Uterus (tissue), 4 donors: Measurements from ENCODE around the gene PES1. TPM values are rescaled to one million over a fixed set of nuclear protein-coding genes. Genes with fewer than 3 reads are reported as not detected.
"Not testable (repeated sequence)": the region's sequence is repeated elsewhere in the genome, so short reads cannot be mapped to it uniquely, and the experiment has no call there.

ENCODE experiments used
- DNase-seq, 2 donors: peaks; one replicate each; pipeline ENCODE4 v3.0.0-alpha.2; 2019 to 2020
- H3K27ac ChIP-seq, 2 donors: fragments of 200-600 bp; sonication (generic); 1 replicate in 1 of 2; 2 replicates in 1 of 2; pipeline ENCODE4 v1.5.1; 2016 to 2018
- H3K27me3 ChIP-seq, 2 donors: fragments of 200-600 bp; sonication (generic); one replicate each; pipeline ENCODE4 v1.5.1; 2018 to 2019; ENCODE audit warnings: control low read depth in 1 of 2
- H3K36me3 ChIP-seq, 2 donors: fragments of 200-600 bp; sonication (generic); one replicate each; pipeline ENCODE4 v1.5.1; 2019; ENCODE audit warnings: control low read depth in 1 of 2
- H3K4me1 ChIP-seq, 2 donors: fragments of 200-600 bp; sonication (generic); one replicate each; pipeline ENCODE4 v1.5.1; 2018 to 2019; ENCODE audit warnings: control low read depth in 1 of 2
- H3K4me3 ChIP-seq, 2 donors: fragments of 200-600 bp; sonication (generic); 1 replicate in 1 of 2; 2 replicates in 1 of 2; pipeline ENCODE4 v1.5.1; 2018 to 2019; ENCODE audit warnings: mild to moderate bottlenecking in 1 of 2
- H3K9me3 ChIP-seq, 2 donors: fragments of 200-600 bp; sonication (generic); one replicate each; pipeline ENCODE4 v1.5.1; 2019; ENCODE audit warnings: control low read depth in 1 of 2
- CTCF ChIP-seq, 4 experiments: fragments of 200-600 bp in 2 of 4; fragments of 450-650 bp in 2 of 4; sonication (generic) in 2 of 4; IDR thresholded peaks; one replicate each; pipeline ENCODE4 v1.5.1; 2016 to 2019; ENCODE audit warnings: antibody characterized with exemption in 4 of 4, mild to moderate bottlenecking in 2 of 4, moderate library complexity in 1 of 4
- POLR2A ChIP-seq, 2 donors: fragments of 450-650 bp; IDR thresholded peaks; one replicate each; pipeline ENCODE4 v1.6.1; 2016; ENCODE audit warnings: antibody characterized with exemption in 2 of 2, mild to moderate bottlenecking in 1 of 2, moderate library complexity in 1 of 2
- intact Hi-C: fragments of 100-400 bp; cut with DNase I; formaldehyde crosslinking; loops from one replicate; pipeline ENCODE4 v1.15.1; 2023; ENCODE audit warnings: low total_unique reads
- total RNA-seq, 4 donors: library from RNA; depleted of rRNA in 3 of 4; stranded (reverse); fragments of >200 nt in 3 of 4; gene quantifications; one replicate each; pipeline versions ENCODE4 v1.1.0 to v1.2.4, GENCODE V29; 2014 to 2023
- donor health status: DM: yes; HTN: yes; CAD: no.

PES1 gene
- total RNA-seq, 4 donors from 2014 or later = 13.5 to 67.5 (median 44.9) TPM

GRCh38 chr22:30541961-30542810 is 49.5 kb downstream of the PES1 start:
- no peaks in the 10 kb centered on the region for H3K4me1 ChIP-seq
- H3K9me3 ChIP-seq = no peaks in the 10 kb centered on the region
- no peak for TF ChIP-seq CTCF (IDR thresholded peaks at IDR 0.05)
- TF ChIP-seq POLR2A (IDR thresholded peaks at IDR 0.05) = no peak
- H3K4me3 ChIP-seq = peak overlapping the region; percentile 29 to 43
- DNase-seq = no peak
- peak overlapping the region in 1 of 2 donors; percentile 62 for H3K27ac ChIP-seq
- H3K36me3 ChIP-seq = no peaks in the 10 kb centered on the region
- intact Hi-C loops = no loop called here
- no peaks in the 10 kb centered on the region for H3K27me3 ChIP-seq

DNA sequence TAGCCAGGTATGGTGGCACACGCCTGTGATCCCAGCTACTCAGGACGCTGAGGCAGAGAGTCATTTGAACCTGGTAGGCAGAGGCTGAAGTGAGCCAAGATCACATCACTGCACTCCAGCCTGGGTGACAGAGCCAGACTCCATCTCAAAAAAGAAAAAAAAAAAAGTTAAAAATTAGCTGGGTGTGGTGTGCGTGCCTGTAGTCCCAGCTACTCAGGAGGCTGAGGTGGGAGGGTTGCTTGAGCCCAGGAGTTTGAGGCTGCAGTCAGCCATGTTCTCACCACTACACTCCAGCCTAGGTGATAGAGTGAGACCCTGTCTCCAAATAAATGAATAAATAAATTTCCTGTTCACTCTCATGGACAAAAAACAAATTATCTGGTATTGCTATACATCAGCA is 50.2 kb downstream of the PES1 start:
- DNase-seq, H3K36me3 ChIP-seq, H3K27ac ChIP-seq, H3K9me3 ChIP-seq, H3K27me3 ChIP-seq, H3K4me1 ChIP-seq, intact Hi-C loops: not testable (repeated sequence)
- H3K4me3 ChIP-seq = peak overlapping the region in 1 of 2 donors; percentile 43

- H3K27me3 ChIP-seq = no peaks in the 10 kb centered on the region
- intact Hi-C loops = no loop called here
- H3K4me3 ChIP-seq = no peak overlapping the region
- H3K4me1 ChIP-seq = no peaks in the 10 kb centered on the region
- no peaks in the 10 kb centered on the region for H3K36me3 ChIP-seq
- H3K9me3 ChIP-seq = no peaks in the 10 kb centered on the region
- no peak overlapping the region for H3K27ac ChIP-seq
- no peak for DNase-seq
- TF ChIP-seq POLR2A (IDR thresholded peaks at IDR 0.05) (no peak), CTCF (IDR thresholded peaks at IDR 0.05) (no peak)
Observed at GRCh38 chr22:30539368-30539767, 52.3 kb downstream of the PES1 start.

- TF ChIP-seq POLR2A (IDR thresholded peaks at IDR 0.05) (no peak), CTCF (IDR thresholded peaks at IDR 0.05) (no peak)
- H3K4me3 ChIP-seq = no peak overlapping the region
- no peaks in the 10 kb centered on the region for H3K9me3 ChIP-seq
- intact Hi-C loops = no loop called here
- H3K27me3 ChIP-seq = no peaks in the 10 kb centered on the region
- H3K36me3 ChIP-seq = no peaks in the 10 kb centered on the region
- H3K4me1 ChIP-seq = no peaks in the 10 kb centered on the region
- no peak overlapping the region for H3K27ac ChIP-seq
- no peak for DNase-seq
Observed at GRCh38 chr22:30538280-30538679, 53.4 kb downstream of the PES1 start.

- no peaks in the 10 kb centered on the region for H3K27me3 ChIP-seq
- H3K4me3 ChIP-seq = no peak overlapping the region
- no peaks in the 10 kb centered on the region for H3K4me1 ChIP-seq
- intact Hi-C loops = no loop called here
- TF ChIP-seq POLR2A (IDR thresholded peaks at IDR 0.05) (no peak), CTCF (IDR thresholded peaks at IDR 0.05) (no peak)
- no peak for DNase-seq
- no peak overlapping the region for H3K27ac ChIP-seq
- no peaks in the 10 kb centered on the region for H3K9me3 ChIP-seq
- no peaks in the 10 kb centered on the region for H3K36me3 ChIP-seq
Observed at GRCh38 chr22:30537083-30537731, 54.5 kb downstream of the PES1 start.
